ENCODE data around the gene GDA.
A peak's percentile ranks its signal among the peaks of the same experiment; 100 is the strongest.
"Not testable (repeated sequence)": the region's sequence is repeated elsewhere in the genome, so short reads cannot be mapped to it uniquely, and the experiment has no call there.

Gene GDA

GRCh38 chr9:72210522-72210921 lies 61.3 kb downstream of the GDA start:
- DNase-seq, result peak; percentile 76

DNA sequence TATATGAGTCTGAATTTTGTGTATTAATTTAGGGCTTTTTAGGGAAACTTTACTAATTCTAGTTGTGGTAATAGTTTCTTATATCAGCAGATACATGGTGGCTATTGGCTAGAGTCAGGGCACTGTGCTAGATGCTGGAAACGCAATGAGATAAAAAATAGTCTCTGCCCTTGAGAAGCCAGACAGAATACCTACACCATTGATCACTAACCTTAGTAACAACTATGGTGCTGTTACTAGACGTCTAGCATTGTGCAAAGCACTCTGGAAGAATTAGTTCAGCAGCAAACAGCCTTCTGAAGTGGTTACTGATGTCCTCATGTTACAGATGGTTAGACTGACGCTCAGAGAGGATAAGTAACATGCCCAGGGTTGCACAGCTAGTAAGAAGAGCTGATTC lies 61.8 kb downstream of the GDA start:
- DNase-seq, result peak; percentile 57

GRCh38 chr9:72213906-72214305 lies 64.7 kb downstream of the GDA start:
- peak; percentile 93 for DNase-seq

- peak; percentile 50 for DNase-seq
Observed at GRCh38 chr9:72217306-72217842, 68.1 kb downstream of the GDA start.

DNA sequence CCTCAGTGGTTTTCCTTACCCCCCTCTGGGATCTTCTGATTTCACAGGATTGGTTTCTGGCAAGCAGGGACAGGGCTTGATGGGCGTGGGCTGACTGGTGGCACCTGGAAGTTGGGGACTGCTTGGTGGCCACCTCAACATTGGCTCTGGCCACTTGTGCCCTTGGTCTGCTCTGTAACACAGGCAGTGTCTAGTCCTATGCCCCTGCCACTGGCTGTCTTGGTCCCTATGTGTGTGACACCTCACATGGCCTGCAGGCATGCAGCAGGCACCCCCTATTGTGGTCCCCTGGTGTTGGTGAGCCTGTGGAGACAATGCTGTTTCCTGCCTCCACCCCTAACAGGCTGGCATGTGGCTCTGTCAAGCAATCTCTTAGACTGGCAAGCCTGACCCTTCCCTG lies 71.3 kb downstream of the GDA start:
- no peak for DNase-seq

- DNase-seq, result no peak
Observed at GRCh38 chr9:72226146-72226812, 77.0 kb downstream of the GDA start.

DNA sequence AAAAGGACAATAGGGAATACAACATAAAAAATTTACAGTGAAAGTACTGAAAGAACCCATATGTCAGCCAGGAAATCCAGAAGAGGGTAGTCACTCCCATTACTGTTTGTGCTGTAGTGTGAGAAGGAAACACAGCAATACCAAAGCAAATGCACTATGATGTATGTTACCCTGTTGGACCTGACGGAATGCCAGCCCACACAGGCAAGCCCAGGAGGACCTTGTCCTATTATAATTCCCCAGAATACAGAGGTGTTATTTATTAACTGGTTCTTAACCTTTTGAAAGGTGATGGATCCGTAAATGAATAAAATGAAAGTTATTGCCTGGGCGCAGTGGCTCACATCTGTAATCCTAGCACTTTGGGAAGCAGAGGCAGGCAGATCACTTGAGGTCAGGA lies 79.0 kb downstream of the GDA start:
- DNase-seq, result no peak

DNA sequence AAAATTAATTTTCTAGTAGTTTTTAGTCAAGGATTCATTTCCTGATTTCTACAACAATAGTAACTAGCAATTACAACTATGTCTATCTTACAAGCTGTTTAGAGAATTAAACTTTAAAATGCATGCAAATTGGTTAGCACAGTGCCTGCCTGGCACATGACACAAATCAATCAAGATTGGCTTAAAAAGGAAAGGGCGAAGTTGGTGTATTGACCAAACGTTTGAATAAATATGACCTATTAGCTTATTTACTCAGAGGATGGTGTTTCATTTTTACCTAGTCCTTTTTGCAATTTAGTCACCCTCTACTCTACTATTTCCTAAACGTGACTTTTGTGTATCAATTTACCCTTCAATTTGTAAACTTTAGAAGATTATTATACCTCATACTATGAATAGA lies 83.5 kb downstream of the GDA start:
- no peak for DNase-seq

DNA sequence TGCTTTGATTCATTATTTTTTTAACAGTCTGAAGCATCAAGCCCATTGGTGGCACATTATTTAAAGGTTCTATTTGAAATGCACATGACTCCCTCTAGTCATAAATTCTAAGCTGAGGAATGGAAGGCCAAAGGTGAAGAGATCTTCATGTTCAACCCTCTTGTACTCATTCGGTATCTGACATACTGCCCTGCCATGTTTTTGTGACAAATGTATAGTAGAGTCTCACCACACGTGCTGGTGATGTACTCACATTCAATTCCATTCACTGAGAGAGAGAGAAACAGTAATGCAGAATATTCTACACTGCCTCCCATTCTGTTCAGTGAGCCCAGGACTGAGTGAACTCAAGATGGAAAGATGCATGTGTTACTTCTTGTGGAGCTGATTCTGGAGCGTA lies 98.3 kb downstream of the GDA start:
- DNase-seq, result no peak

- DNase-seq, result no peak
Observed at GRCh38 chr9:72251589-72251988, 102.3 kb downstream of the GDA start.

- peak; percentile 4 for DNase-seq
Observed at GRCh38 chr9:72254901-72255545, 105.8 kb downstream of the GDA start.

- DNase-seq, result no peak
Observed at GRCh38 chr9:72255569-72255968, 106.3 kb downstream of the GDA start.

GRCh38 chr9:72256931-72257330 lies 107.7 kb downstream of the GDA start:
- DNase-seq, result no peak

GRCh38 chr9:72257814-72258213 lies 108.6 kb downstream of the GDA start:
- peak; percentile 61 for DNase-seq

DNA sequence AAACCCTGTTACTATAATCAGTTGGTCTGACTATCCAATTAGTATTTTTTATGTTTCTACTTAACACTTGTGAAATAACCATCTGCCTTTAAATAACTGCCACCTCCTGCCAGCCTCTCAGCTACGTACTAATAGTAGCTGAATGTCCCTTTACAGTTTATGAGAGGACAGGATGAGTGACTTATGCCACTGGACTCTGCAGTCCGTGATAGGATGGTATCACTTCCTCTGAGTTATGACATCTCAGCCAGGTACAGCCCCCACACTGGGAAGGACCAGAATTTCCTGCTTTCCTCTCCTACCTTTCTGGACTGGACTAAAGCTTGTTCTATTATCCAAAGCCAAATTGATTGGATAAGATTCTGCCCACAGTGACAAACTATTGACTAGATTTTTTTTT lies 112.8 kb downstream of the GDA start:
- DNase-seq, result peak; percentile 68

DNA sequence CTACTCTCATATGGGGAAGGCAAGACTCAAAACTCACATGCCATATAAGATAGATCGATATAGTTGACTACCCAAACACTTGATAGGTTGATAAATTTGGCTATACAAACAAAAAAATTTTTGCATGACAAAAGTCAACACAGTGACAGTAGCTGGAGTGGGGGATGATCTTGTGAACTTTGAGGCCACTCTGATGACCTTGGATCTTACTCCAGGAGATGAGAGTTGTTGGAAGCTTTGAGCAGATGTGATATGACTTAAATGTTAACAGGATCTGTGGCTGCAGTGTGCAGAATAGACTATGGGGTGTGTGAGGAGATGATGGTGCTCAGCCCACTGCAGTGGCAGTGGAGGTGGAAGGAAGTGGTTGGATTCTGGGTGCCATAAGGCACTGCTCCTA lies 114.3 kb downstream of the GDA start:
- peak; percentile 7 for DNase-seq

DNA sequence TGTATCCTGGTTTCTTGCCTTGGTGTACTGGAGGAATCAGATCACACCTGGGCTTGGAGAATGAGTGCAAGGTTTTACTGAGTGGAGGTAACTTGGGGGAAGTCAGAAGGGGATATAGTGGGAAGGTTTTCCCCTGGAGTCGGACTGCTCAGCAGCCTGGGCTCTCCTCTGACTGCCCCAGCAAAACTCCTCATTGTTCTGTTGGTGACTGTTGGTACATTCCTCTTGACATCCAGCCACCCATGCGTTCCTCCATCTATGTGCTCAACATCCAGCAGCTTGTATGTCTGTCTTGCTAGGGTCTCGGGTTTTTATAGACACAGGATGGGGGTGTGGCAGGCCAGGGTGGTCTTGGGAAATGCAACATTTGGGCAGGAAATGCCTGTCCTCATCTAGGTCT lies 119.7 kb downstream of the GDA start:
- no peak for DNase-seq

DNA sequence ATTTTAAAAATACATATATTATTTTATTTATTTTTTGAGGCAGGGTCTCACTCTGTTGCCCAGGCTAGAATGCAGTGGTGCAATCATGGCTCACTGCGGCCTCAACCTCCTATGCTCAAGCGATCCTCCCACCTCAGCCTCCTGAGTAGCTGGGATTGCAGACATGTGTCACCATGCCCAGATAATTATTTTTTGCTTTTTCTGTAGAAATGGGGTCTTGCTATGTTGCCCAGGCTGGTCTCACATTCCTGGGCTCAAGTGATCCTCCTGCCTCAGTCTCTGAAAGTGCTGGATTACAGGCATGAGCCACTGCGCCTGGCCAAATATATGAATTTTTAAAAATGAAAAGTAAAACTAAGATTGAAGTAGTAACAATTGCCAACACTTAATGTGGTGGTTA lies 121.1 kb downstream of the GDA start:
- DNase-seq, result not testable (repeated sequence)

DNA sequence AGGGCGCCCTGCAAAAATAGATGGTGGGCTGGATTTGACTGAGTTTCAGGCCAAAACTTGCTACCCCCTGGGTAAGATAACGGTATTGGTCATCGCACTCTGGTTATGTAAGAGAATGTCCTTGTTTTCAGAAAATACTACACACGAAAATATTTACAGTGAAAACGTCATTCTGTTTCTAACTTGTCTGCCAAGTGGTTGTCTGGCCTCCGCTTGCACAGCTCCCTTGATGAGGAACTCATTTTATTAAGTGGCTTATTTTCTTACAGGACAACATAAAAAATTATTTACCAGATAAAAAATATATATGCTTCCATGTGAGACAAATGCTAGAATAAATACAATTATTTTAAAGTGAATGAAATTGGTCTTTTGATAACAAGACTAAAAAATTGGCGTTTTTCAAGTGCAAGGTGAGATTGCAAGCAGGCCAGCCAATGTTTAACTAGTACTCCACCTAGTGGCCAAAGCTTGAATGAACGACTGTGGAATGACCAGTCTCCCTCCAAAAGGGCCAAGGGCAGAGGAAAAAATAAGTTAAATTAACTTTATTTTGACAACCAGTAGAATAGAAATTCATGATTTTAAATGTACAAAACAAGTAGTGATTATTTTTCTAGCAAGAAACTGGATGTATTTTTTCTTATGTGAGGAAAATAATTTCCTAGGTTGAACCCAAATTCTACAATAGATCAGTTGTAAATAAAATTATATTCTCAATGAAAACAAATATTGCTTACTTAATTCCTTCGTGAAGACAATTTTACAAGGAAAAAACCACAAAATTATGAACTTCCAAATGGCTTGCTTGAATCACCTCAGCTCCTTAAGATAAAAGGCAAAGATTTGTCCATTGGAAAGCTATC lies 122.6 kb downstream of the GDA start:
- peak; percentile 75 for DNase-seq

DNA sequence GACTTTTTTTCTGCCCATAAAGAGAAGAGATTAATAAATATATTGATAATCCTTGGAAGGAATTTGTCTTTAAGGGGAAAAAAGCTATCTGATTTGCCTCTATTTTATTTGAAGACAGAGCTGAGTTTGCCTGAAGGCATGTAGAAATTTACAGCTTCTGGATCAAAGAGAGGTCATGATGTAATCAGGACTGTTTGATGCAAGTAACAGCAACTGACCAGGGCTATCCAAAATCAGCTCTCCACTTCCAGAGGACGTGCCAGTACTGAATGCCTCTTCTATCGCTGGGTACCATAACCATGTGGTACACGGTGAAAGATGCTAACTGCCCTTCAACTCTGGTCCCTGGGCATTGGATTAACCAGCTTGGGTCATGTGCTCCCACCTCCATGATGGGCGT lies 125.2 kb downstream of the GDA start:
- DNase-seq, result no peak

GRCh38 chr9:72274916-72275315 lies 125.7 kb downstream of the GDA start:
- DNase-seq, result no peak

DNA sequence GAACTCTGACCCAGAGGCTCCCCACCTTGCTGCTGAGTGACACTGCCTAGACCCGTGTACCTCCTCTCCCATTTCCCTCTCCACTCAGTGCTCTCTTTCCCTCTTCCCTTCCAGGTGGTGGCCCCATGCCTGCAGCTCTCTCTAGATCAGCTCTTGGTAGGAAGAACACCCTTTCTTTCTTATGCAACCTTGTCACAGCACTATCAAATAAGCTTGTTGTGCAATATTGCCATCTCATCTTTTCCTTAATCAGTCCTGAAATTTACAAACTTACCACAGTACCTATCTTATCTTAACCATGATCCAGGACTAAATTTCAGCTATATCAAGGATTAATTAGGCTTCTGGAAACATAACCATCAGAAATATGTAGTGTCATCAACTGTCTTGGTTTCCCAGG lies 127.2 kb downstream of the GDA start:
- no peak for DNase-seq

- no peak for DNase-seq
Observed at GRCh38 chr9:72278959-72279358, 129.7 kb downstream of the GDA start.

All from DMS53 (cell line).